Neuronal stem cell (in vitro differentiated cells): ENCODE measurements around the gene ANK2.

ENCODE experiments used
- DNase-seq: peaks from one replicate; pipeline ENCODE4 v3.0.0-alpha.2; 2013; ENCODE audit warnings: low spot score
- H2AFZ ChIP-seq: one replicate; pipeline ENCODE4 v1.6.1; 2013; ENCODE audit warnings: mild to moderate bottlenecking, low read length, inconsistent platforms
- H2AK5ac ChIP-seq: 2 replicates; pipeline ENCODE4 v1.6.1; 2013; ENCODE audit warnings: low read depth, mild to moderate bottlenecking, inconsistent platforms, low read length, moderate library complexity, mixed read lengths
- H2BK120ac ChIP-seq: 2 replicates; pipeline ENCODE4 v1.6.1; 2013; ENCODE audit warnings: low read depth, mild to moderate bottlenecking, inconsistent platforms, low read length, moderate library complexity, mixed read lengths
- H2BK12ac ChIP-seq: one replicate; pipeline ENCODE4 v1.6.1; 2013; ENCODE audit warnings: low read length, inconsistent platforms
- H2BK15ac ChIP-seq: 2 replicates; pipeline ENCODE4 v1.6.1; 2013; ENCODE audit warnings: mild to moderate bottlenecking, low read length, inconsistent platforms, mixed read lengths
- H2BK5ac ChIP-seq: one replicate; pipeline ENCODE4 v1.6.1; 2013; ENCODE audit warnings: inconsistent platforms, mild to moderate bottlenecking, low read length, moderate library complexity
- H3K14ac ChIP-seq: one replicate; pipeline ENCODE4 v1.6.1; 2013; ENCODE audit warnings: low read length, inconsistent platforms
- H3K18ac ChIP-seq: 2 replicates; pipeline ENCODE4 v1.6.1; 2013; ENCODE audit warnings: low read length, inconsistent platforms
- H3K23ac ChIP-seq: 2 replicates; pipeline ENCODE4 v1.6.1; 2013; ENCODE audit warnings: low read depth, mild to moderate bottlenecking, mixed read lengths, low read length, inconsistent platforms; ENCODE audit not compliant: poor library complexity
- H3K27ac ChIP-seq: replicated peaks from 3 replicates; pipeline ENCODE4 v1.5.1; 2013; ENCODE audit warnings: low read length, inconsistent platforms
- H3K27me3 ChIP-seq, 3 experiments: 2 replicates each; pipeline ENCODE4 v1.6.1; 2013; ENCODE audit warnings: low read length in 3 of 3, mild to moderate bottlenecking in 2 of 3, inconsistent platforms in 1 of 3, low read depth in 1 of 3, mixed read lengths in 1 of 3, moderate library complexity in 1 of 3; ENCODE audit not compliant: control insufficient read depth in 3 of 3, insufficient read depth in 3 of 3
- H3K36me3 ChIP-seq, 2 donors: replicated peaks in 1 of 2; 2 replicates each; pipeline ENCODE4 v1.6.1; 2013; ENCODE audit warnings: low read length in 2 of 2; ENCODE audit not compliant: control insufficient read depth in 2 of 2, insufficient read depth in 2 of 2
- H3K4ac ChIP-seq: 2 replicates; pipeline ENCODE4 v1.6.1; 2013; ENCODE audit warnings: inconsistent platforms, mild to moderate bottlenecking, low read length, moderate library complexity
- H3K4me1 ChIP-seq, 2 donors: 1 replicate in 1 of 2; 2 replicates in 1 of 2; pipeline ENCODE4 v1.6.1; 2013; ENCODE audit warnings: low read length in 2 of 2, low read depth in 1 of 2; ENCODE audit not compliant: control insufficient read depth in 2 of 2, insufficient read depth in 1 of 2
- H3K4me2 ChIP-seq: one replicate; pipeline ENCODE4 v1.6.1; 2013; ENCODE audit warnings: mild to moderate bottlenecking, low read length, inconsistent platforms; ENCODE audit not compliant: insufficient read depth, poor library complexity, severe bottlenecking
- H3K4me3 ChIP-seq, 2 donors: 2 replicates each; pipeline ENCODE4 v1.5.1; 2013; ENCODE audit warnings: low read length in 2 of 2, mild to moderate bottlenecking in 2 of 2, inconsistent platforms in 1 of 2, moderate library complexity in 1 of 2
- H3K79me1 ChIP-seq: one replicate; pipeline ENCODE4 v1.6.1; 2013; ENCODE audit warnings: low read depth, mild to moderate bottlenecking, inconsistent platforms, low read length, moderate library complexity
- H3K9ac ChIP-seq: one replicate; pipeline ENCODE4 v1.6.1; 2013; ENCODE audit warnings: mild to moderate bottlenecking, low read depth, low read length, inconsistent platforms; ENCODE audit not compliant: poor library complexity
- H3K9me3 ChIP-seq, 2 donors: replicated peaks in 1 of 2; 2 replicates each; pipeline versions ENCODE3 to v1.6.1; 2013; ENCODE audit warnings: low read length in 2 of 2, mild to moderate bottlenecking in 2 of 2, inconsistent platforms in 1 of 2, low read depth in 1 of 2, mixed read lengths in 1 of 2, moderate library complexity in 1 of 2; ENCODE audit not compliant: control insufficient read depth in 2 of 2, insufficient read depth in 1 of 2
- H4K8ac ChIP-seq: one replicate; pipeline ENCODE4 v1.6.1; 2013; ENCODE audit warnings: low read depth, mild to moderate bottlenecking, inconsistent platforms, low read length, moderate library complexity
- H4K91ac ChIP-seq: one replicate; pipeline ENCODE4 v1.6.1; 2013; ENCODE audit warnings: low read length, low read depth, mild to moderate bottlenecking, inconsistent platforms; ENCODE audit not compliant: poor library complexity
- WGBS, 2 donors: extraction: QIAGEN DNeasy Blood & Tissue Kit; methylation state at CpG; one replicate each; pipeline ENCODE4 v1.1.7; 2013; ENCODE audit warnings: missing lambda C conversion rate in 2 of 2, mixed read lengths in 1 of 2; ENCODE audit not compliant: insufficient read length in 2 of 2, insufficient replicate concordance in 1 of 2; ENCODE audit errors: extremely low coverage in 2 of 2; 5-methylcytosine and 5-hydroxymethylcytosine counted together

ANK2 gene

GRCh38 chr4:113117358-113117702 is 67.9 kb downstream of the ANK2 start:
- Histone ChIP-seq H2BK120ac (no peak overlapping the region), H3K9ac (no peak overlapping the region), H3K79me1 (no peaks in the 10 kb centered on the region), H2AFZ (peak overlapping the region; percentile 78), H3K4me3 (no peak overlapping the region), H2BK15ac (no peak overlapping the region), H4K91ac (no peak overlapping the region), H3K4ac (no peak overlapping the region), H3K14ac (no peak overlapping the region), H4K8ac (no peak overlapping the region), H3K18ac (no peak overlapping the region), H3K23ac (no peak overlapping the region), H2BK12ac (no peak overlapping the region), H3K4me2 (no peak overlapping the region), H3K36me3 (no peaks in the 10 kb centered on the region), H3K4me1 (peaks cover 8 to 12% of the 10 kb centered on the region in 2 donors), H3K9me3 (no peaks in the 10 kb centered on the region), H3K27me3 (no peaks in the 10 kb centered on the region), H3K27ac (no peak overlapping the region), H2AK5ac (no peak overlapping the region), H2BK5ac (no peak overlapping the region)
- DNase-seq: no peak
- WGBS, 2 donors: no CpG with 5 or more reads among the region's 3 CpGs

- Histone ChIP-seq H3K18ac (no peak overlapping the region), H3K4me1 (peaks cover 0 to under 1% of the 10 kb centered on the region in 2 donors), H2AK5ac (no peak overlapping the region), H2BK5ac (no peak overlapping the region), H4K91ac (no peak overlapping the region), H3K9ac (no peak overlapping the region), H2BK12ac (no peak overlapping the region), H3K79me1 (no peaks in the 10 kb centered on the region), H3K36me3 (no peaks in the 10 kb centered on the region), H3K4ac (no peak overlapping the region), H2BK120ac (no peak overlapping the region), H3K14ac (no peak overlapping the region), H3K27ac (no peak overlapping the region), H3K4me3 (no peak overlapping the region), H4K8ac (no peak overlapping the region), H2AFZ (peak overlapping the region; percentile 16), H3K4me2 (no peak overlapping the region), H3K9me3 (no peaks in the 10 kb centered on the region), H3K23ac (no peak overlapping the region), H3K27me3 (no peaks in the 10 kb centered on the region), H2BK15ac (no peak overlapping the region)
- no peak for DNase-seq
- no CpG with 5 or more reads among the region's 1 CpG for WGBS, 2 donors
These were observed 72.6 kb downstream of the ANK2 start for GRCh38 chr4:113122066-113122465.

DNA sequence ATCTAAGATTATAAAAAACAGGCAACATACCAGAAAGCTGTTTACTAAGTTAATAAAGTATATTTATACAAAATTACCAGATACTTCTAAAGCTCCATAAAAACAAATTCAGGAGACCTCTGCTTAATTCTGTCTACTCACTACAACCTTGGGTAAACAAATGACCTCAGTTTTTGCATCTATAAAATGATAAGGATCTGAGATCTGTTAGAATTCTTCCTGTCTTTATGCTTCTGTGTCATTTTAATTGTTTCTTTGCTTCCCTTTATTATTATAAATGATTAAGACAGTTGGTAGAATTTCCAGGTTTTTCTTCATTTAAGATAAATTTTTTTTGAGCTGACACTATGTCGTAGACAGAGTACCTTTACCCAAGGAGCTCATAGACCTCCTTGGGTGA is 76.0 kb downstream of the ANK2 start:
- Histone ChIP-seq H3K9me3 (no peaks in the 10 kb centered on the region), H3K36me3 (no peaks in the 10 kb centered on the region), H3K9ac (no peak overlapping the region), H3K4me1 (peaks cover 0 to 1% of the 10 kb centered on the region in 2 donors), H2BK5ac (no peak overlapping the region), H2AK5ac (no peak overlapping the region), H2BK120ac (no peak overlapping the region), H3K14ac (no peak overlapping the region), H3K18ac (no peak overlapping the region), H2BK12ac (no peak overlapping the region), H2BK15ac (no peak overlapping the region), H4K91ac (no peak overlapping the region), H3K79me1 (no peaks in the 10 kb centered on the region), H3K27ac (no peak overlapping the region), H3K4me3 (no peak overlapping the region), H2AFZ (no peak overlapping the region), H4K8ac (no peak overlapping the region), H3K27me3 (no peaks in the 10 kb centered on the region), H3K4me2 (no peak overlapping the region), H3K4ac (no peak overlapping the region), H3K23ac (no peak overlapping the region)
- WGBS, 2 donors: no CpG with 5 or more reads among the region's 1 CpG
- no peak for DNase-seq

- Histone ChIP-seq H3K4me2 (no peak overlapping the region), H3K27me3 (no peaks in the 10 kb centered on the region), H2BK15ac (no peak overlapping the region), H2BK120ac (no peak overlapping the region), H4K8ac (no peak overlapping the region), H3K23ac (no peak overlapping the region), H3K4me1 (peaks cover 3 to 14% of the 10 kb centered on the region in 2 donors), H3K4ac (no peak overlapping the region), H3K9ac (no peak overlapping the region), H3K18ac (no peak overlapping the region), H3K14ac (no peak overlapping the region), H3K27ac (no peak overlapping the region), H3K36me3 (no peaks in the 10 kb centered on the region), H2AFZ (peak overlapping the region; percentile 48), H2AK5ac (no peak overlapping the region), H4K91ac (no peak overlapping the region), H3K79me1 (no peaks in the 10 kb centered on the region), H2BK12ac (no peak overlapping the region), H2BK5ac (no peak overlapping the region), H3K4me3 (no peak overlapping the region), H3K9me3 (peaks cover 0 to 2% of the 10 kb centered on the region in 2 donors)
- no peak for DNase-seq
These were observed 81.7 kb downstream of the ANK2 start for GRCh38 chr4:113131136-113131535.
